ENCODE measurements around the gene CNKSR2.

Gene CNKSR2

GRCh38 chrX:21427086-21427485 lies 52.9 kb downstream of the CNKSR2 start:
- Histone ChIP-seq H3K4me1 (ENCODE audit: low read depth, poor library complexity, severe bottlenecking) (no peaks in the 10 kb centered on the region), H3K4me3 (IDR thresholded peaks at IDR 0.05; ENCODE audit: insufficient read depth, low read depth, low read length) (no peak overlapping the region), H4K20me1 (ENCODE audit: insufficient read depth) (no peaks in the 10 kb centered on the region), H3K4me2 (no peak overlapping the region), H3K79me2 (ENCODE audit: insufficient read depth, low read depth) (no peaks in the 10 kb centered on the region), H3K36me3 (ENCODE audit: insufficient read depth) (no peaks in the 10 kb centered on the region), H3K27me3 (ENCODE audit: insufficient read depth, low read depth) (no peaks in the 10 kb centered on the region), H3K9ac (no peak overlapping the region), H2AFZ (ENCODE audit: low read depth) (no peak overlapping the region), H3K27ac (no peak overlapping the region)
- no peak for TF ChIP-seq CTCF (conservative IDR thresholded peaks at IDR 0.05; ENCODE audit: low read depth, low read length)

DNA sequence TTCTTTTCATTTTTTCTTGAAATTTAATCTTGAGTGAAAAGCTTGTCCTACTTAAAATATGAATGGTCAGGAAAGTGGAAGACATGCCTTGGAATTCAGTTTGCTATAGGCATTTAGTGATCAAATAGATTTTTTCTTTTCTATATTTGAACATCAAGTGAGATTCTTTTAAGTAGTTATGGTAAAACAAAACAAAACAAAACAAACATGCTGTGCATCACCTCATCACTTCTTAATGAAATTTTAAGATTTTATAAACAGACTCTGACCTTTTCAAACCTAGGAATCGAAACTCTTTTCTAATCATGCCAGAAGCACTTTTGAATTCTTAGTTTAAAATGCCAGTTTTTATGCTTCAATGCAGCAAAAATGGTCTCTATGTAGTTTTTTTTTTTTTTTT lies 62.8 kb downstream of the CNKSR2 start:
- Histone ChIP-seq H4K20me1 (ENCODE audit: insufficient read depth) (no peaks in the 10 kb centered on the region), H3K79me2 (ENCODE audit: insufficient read depth, low read depth) (no peaks in the 10 kb centered on the region), H3K9ac (no peak overlapping the region), H3K4me1 (ENCODE audit: low read depth, poor library complexity, severe bottlenecking) (no peaks in the 10 kb centered on the region), H3K27ac (no peak overlapping the region), H3K36me3 (ENCODE audit: insufficient read depth) (no peaks in the 10 kb centered on the region), H3K27me3 (ENCODE audit: insufficient read depth, low read depth) (no peaks in the 10 kb centered on the region), H3K4me3 (IDR thresholded peaks at IDR 0.05; ENCODE audit: insufficient read depth, low read depth, low read length) (no peak overlapping the region), H3K4me2 (no peak overlapping the region), H2AFZ (ENCODE audit: low read depth) (no peak overlapping the region)
- no peak for TF ChIP-seq CTCF (conservative IDR thresholded peaks at IDR 0.05; ENCODE audit: low read depth, low read length)

DNA sequence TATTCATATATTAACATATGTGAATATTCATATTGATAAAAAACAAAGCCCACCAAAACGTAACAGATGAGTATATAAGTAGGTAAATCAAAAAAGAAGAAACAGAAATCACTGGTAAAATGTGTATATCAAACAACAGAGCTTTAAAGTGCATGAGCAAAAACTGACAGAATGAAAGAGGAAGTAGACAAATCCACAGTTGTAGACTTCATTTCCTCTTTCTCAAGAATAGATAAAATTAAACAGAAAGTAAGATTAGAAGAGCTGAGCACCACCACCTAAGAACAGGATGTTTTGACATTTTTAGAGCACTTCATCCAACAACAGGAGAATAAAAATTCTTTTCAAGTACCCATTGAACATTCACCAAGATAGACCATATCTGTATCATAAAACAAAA lies 64.6 kb downstream of the CNKSR2 start:
- Histone ChIP-seq H3K4me2 (no peak overlapping the region), H3K9ac (no peak overlapping the region)

GRCh38 chrX:21440911-21441310 lies 66.7 kb downstream of the CNKSR2 start:
- no peak overlapping the region for H3K27ac ChIP-seq
- H3K79me2 ChIP-seq (ENCODE audit: insufficient read depth, low read depth) = no peaks in the 10 kb centered on the region
- H3K9ac ChIP-seq = no peak overlapping the region
- H3K36me3 ChIP-seq (ENCODE audit: insufficient read depth) = no peaks in the 10 kb centered on the region
- no peak overlapping the region for H2AFZ ChIP-seq (ENCODE audit: low read depth)
- H3K4me1 ChIP-seq (ENCODE audit: low read depth, poor library complexity, severe bottlenecking) = no peaks in the 10 kb centered on the region
- H3K27me3 ChIP-seq (ENCODE audit: insufficient read depth, low read depth) = no peaks in the 10 kb centered on the region
- H3K4me3 ChIP-seq (IDR thresholded peaks at IDR 0.05; ENCODE audit: insufficient read depth, low read depth, low read length) = no peak overlapping the region
- no peaks in the 10 kb centered on the region for H4K20me1 ChIP-seq (ENCODE audit: insufficient read depth)
- no peak overlapping the region for H3K4me2 ChIP-seq
- no peak for TF ChIP-seq CTCF (conservative IDR thresholded peaks at IDR 0.05; ENCODE audit: low read depth, low read length)

More for the DNA sequence above, 64.6 kb downstream of the CNKSR2 start:
- Histone ChIP-seq H3K27ac (no peak overlapping the region), H3K27me3 (ENCODE audit: insufficient read depth, low read depth) (no peaks in the 10 kb centered on the region), H2AFZ (ENCODE audit: low read depth) (no peak overlapping the region), H4K20me1 (ENCODE audit: insufficient read depth) (no peaks in the 10 kb centered on the region), H3K4me1 (ENCODE audit: low read depth, poor library complexity, severe bottlenecking) (no peaks in the 10 kb centered on the region), H3K4me3 (IDR thresholded peaks at IDR 0.05; ENCODE audit: insufficient read depth, low read depth, low read length) (no peak overlapping the region), H3K79me2 (ENCODE audit: insufficient read depth, low read depth) (no peaks in the 10 kb centered on the region), H3K36me3 (ENCODE audit: insufficient read depth) (no peaks in the 10 kb centered on the region)
- TF ChIP-seq CTCF (conservative IDR thresholded peaks at IDR 0.05; ENCODE audit: low read depth, low read length) = no peak

Measured in KMS-11 (cell line).